ENCODE results near the gene ZNF507.
"Not testable (repeated sequence)": the region's sequence is repeated elsewhere in the genome, so short reads cannot be mapped to it uniquely, and the experiment has no call there.

ZNF507 gene

DNA sequence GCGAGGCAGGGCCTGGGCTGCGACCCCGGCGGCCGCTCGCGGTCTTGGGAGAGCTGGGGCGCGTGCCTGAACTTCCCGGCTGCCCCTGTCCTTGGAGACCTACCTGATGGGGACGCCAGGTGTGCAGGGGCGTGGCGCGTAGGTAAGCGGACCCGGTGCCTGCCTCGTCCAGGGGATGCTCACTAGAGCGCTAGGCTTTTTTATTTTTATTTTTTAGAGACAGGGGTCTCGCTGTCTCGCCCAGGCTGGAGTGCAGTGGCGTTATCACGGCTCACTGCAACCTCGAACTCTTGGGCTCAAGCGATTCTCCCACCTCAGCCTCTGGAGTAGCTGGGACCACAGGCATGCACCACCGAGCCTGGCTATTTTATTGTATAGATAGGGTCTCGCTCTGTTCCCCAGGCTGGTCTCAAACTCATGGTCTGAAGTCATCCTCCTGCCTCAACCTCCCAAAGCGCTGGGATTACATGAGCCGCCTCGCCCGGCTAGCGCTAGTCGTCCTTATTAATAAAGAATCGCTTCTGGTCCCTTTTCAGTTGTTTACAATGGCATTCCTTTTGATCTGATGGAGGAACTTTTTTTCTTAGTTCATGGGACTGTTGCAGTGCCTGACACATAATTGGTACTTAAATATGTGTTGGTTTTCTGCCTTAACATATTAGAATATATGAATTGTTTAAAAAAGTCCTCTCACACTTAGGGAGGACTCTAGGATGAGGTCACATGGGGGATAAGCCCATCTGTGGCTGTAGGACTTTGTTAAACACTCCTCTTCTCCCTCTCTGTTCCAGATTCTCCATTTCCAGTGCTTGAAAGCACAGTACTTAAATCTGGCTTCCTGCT is 61.0 kb downstream of the ZNF507 start:
- no peak for FAIRE-seq

DNA sequence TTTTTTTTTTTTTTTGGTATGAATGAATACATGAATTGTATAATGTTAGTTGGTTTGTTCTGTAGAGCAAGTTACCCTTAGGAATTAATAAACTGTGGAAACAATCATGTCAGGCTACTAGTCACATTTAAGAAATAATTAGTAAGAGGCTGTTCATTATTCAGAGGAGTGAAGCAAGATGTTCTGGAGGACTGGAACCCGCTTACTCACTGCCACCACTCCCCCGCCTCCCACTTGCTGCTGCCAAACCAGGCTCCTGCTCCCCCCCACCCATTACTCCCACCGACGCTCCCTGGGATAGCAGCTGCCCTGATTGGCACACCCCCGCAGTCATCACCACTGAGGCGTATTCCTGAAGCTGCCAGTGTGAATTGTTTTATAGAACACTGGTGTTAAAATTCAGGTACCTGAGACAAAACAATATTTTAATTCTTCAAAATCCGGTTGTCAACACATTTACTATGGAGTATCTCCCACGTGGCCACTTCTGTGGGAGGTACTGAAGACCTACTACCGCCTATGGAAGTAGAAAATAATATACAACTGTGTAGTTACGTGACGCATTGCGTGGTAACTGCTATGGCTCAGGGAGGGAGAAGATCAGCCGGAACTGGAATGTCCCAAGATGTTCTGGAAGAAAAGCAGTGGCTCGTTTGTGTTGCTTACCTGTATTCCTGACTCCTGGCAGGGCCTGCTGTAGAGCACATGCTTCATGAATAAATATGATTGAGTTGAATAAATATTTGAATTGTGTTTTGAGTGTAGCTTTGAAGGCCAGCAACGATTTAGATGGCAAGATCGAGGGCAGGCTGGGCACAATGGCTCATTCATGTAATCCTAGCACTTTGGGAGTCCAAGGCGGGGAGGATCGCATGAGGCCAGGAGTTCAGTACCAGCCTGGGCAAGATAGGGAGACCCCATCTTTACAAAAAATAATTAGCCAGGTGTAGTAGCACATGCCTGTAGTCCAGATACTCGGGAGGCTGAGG is 61.9 kb downstream of the ZNF507 start:
- DNase-seq (ENCODE audit: low spot score) (peak; percentile 47), FAIRE-seq (no peak)

More for the DNA sequence above, 61.0 kb downstream of the ZNF507 start:
- no peak for DNase-seq (ENCODE audit: low spot score)

DNA sequence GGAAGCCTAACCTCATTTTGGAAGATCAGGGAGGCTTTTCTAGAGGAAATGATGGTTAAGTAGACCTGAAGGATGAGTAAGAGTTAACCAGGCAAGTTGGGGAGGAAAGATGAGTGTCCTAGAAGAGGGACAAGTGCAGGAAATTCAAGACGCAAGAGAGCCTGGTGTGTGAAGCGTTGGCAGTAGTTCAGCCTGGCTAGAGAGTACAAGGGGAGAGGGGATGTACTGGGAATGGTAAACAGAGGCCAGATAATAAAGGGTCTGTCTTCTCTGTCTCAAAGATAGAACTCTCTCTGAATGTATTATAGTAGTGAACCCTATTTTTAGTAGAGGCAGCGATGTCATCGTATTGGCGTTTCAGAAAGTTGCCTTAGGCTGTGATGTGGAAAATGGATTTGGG is 69.8 kb downstream of the ZNF507 start:
- DNase-seq (ENCODE audit: low spot score) (no peak), FAIRE-seq (no peak)

DNA sequence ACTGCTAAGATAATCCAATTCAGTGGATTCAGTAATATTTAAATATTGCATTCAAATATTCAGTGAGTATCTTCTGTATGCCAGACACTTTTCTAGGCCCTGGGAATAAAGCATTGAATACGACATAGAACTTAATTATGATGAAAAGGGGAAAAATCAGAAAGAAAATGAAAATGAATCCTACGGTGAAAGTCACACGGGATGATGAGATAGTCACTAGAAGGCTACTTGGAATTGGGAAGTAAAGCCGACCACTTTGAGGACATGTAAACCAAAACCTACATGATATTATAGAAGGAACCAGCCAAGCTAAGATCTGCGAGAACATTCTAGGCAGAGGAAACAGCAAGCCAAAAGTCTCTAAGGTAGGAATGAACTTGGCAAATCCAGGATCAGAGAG is 70.3 kb downstream of the ZNF507 start:
- FAIRE-seq: no peak
- DNase-seq (ENCODE audit: low spot score): no peak

DNA sequence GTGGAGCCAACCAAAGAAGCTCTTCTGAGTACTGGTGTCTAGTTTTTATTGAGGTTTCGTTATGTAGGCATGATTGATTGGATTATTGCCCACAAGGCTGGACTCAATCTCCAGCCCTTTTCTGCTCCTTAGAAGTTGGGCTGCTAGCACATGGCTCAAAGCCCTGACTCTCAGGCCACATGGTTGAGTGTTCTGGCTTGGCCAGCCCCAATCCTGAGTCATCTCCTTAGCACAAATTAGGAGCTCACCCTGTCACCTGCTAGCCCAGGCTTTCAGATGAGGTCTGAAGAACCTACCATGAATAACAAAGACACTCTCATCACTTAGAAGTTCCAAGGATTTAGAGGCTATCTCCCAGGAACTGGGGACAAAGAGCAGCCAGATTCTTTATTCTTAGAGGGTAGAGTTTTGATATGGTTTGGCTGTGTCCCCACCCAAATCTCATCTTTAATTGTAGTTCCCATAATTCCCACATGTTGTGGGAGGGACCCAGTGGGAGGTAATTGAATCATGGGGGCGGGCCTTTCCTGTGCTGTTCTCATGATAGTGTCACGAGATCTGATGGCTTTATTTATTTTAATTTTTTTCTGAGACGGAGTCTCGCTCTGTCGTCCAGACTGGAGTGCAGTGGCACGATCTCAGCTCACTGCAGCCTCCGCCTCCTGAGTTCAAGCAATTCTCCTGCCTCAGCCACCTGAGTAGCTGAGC is 71.5 kb downstream of the ZNF507 start:
- DNase-seq (ENCODE audit: low spot score): no peak

DNA sequence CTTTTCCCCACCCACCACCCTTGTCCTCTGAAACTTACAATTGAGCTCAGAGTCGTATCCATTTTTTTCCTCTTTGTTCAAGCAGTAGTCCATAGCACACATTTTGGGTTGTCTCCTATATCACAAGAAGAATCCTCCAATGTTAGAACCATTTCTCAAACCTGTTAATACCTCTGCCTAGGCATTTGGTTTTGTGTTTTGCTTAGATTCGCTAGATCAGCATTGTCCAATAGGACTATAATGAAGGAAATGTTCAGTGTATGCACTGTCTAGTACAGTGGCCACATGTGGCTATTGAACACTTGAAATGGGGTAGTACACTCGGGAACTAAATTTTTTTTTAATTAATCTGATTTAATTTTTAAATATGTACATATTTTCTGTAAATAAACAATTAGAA is 72.7 kb downstream of the ZNF507 start:
- DNase-seq (ENCODE audit: low spot score) (no peak), FAIRE-seq (no peak)

More for the DNA sequence above, 71.5 kb downstream of the ZNF507 start:
- no peak for FAIRE-seq

DNA sequence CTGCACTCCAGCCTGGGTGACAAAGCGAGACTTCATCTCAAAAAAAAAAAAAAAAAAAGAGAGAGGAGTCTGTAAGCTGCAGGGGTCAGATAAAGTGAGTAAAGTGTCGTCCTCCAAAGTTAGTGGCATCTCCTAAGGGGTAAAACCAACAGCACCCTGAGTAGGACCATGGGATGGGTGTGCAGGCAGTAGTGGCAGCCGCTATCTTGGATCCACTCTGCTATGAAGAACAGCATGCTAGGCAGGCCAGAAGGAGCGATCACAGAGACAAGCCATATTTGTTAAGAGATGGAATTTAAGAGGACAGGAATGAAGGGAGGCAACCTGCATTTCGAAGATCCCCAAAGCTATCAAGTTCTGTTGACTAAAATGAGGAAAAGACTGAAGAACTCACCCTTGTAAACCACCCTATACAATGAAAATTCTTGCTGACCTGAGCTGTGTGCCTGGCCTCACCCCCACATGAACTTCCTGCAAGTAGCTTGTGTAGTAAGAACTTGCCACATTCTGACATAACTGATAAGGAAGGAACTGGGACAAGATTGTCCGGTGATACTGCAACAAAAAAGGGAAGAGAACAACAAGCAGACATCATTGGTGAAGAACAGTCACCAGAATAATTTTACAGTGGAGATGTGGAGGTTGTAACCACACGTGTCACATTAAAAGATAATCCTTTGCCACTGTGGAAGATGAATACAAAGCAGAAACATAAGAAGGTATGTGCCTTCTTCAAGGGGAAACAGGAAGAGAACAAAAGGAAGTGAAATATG is 76.4 kb downstream of the ZNF507 start:
- DNase-seq (ENCODE audit: low spot score): no peak

DNA sequence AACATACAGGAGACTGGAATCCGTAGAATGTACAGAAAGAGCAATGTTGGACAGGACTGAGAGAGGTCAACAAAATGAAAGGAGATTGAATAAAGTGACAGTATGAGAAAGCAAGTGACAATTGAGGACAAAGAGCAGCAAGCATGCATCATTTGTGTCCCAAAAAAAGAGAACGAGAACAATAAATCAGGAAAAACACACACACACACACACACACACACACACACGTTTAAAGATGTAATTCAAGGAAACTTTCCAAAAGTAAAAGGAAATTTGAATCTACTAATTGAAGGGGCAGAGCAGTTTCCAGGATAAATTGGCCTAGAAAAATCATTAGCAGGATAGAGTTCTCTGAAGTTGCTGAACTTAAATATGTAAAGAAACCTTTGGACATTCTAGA is 77.0 kb downstream of the ZNF507 start:
- FAIRE-seq (no peak), DNase-seq (ENCODE audit: low spot score) (no peak)

More for the DNA sequence above, 76.4 kb downstream of the ZNF507 start:
- no peak for FAIRE-seq

DNA sequence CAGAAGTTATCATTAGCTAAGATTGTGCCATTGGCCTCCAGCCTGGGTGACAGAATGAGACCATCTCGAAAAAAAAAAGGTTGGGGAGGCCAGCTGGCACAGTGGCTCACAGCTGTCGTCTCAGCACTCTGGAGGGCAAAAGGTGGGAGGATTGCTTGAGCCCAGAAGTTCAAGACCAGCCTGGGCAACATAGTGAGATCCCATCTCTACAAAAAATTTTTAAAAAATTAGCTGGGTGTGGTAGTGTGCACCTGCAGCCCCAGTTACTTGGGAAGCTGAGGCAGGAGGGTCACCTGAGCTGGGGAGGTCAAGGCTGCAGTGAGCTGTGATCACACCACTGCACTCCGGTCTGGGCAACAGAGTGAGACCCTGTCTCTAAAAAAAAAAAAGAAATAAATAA is 78.5 kb downstream of the ZNF507 start:
- DNase-seq (ENCODE audit: low spot score); FAIRE-seq: not testable (repeated sequence)

DNA sequence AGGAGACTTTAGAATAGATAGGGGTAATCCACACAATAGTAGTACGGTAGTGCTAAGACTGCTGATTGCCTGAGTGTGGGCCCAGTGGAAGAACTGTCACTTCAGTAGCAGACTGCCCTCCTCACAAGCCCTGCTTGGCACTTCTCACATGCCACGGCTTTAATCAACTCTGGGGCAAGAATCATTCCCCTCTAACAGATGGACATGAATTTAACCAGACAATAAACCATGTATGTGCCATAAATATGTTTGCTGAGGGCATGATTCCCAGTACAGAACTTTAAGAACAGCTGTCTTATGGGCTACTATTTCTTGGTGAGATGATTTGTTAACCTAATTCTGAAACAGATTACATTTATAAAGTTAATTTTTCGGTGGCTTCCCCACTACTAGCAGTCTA is 82.1 kb downstream of the ZNF507 start:
- FAIRE-seq (no peak), DNase-seq (ENCODE audit: low spot score) (no peak)

DNA sequence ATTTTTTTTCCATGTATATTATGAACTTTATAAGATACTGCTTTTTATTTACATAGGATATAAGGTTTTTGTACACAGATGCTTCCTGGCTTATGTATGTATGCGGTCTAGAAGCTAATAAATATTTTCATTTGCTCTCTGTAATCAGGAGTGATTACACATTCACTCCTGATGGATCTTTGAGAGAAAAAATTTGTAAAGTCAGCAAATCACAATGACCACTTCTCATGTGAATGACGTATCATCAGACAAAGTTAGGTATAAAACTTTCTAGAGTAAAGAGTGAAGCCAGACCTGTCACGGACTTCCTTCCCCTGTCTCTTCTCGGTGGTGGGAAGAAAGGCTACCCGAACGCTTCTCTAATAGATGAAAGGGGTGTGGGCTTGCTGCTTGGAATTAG is 91.3 kb downstream of the ZNF507 start:
- FAIRE-seq: no peak
- no peak for DNase-seq (ENCODE audit: low spot score)

DNA sequence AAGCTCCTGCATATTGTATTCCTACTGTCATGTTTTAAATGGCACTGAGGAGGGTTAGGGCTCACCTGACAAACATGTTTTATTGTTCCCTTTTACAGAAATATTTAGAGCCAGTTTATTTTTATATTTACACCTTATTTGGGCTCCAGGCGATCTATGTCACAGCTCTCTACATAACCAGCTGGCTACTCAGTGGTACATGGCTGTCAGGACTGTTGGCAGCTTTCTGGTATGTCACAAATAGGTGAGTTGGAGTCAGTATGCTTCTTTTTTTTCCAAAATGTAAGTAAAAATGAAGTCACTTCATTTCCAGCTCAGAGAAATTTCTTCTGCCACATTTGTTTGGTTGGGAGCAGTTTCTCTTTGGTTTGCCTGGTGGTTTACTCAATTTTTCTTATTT is 91.7 kb downstream of the ZNF507 start:
- FAIRE-seq (no peak), DNase-seq (ENCODE audit: low spot score) (no peak)
